ENCODE data around the gene YPEL2.
A peak's percentile ranks its signal among the peaks of the same experiment; 100 is the strongest.

Gene YPEL2

GRCh38 chr17:59330053-59330942 lies 1.2 kb upstream of the YPEL2 start:
- DNase-seq (ENCODE audit: low read depth, low spot score) = no peak

GRCh38 chr17:59331929-59332748 lies 684 bp downstream of the YPEL2 start:
- DNase-seq (ENCODE audit: low read depth, low spot score) = peak; percentile 52

- DNase-seq (ENCODE audit: low read depth, low spot score) = peak; percentile 35
These were observed 1.4 kb downstream of the YPEL2 start for GRCh38 chr17:59332749-59333377.

- DNase-seq (ENCODE audit: low read depth, low spot score) = no peak
These were observed 2.4 kb downstream of the YPEL2 start for GRCh38 chr17:59333836-59334235.

GRCh38 chr17:59335685-59336084 lies 4.2 kb downstream of the YPEL2 start:
- DNase-seq (ENCODE audit: low read depth, low spot score) = no peak

GRCh38 chr17:59337741-59338299 lies 6.4 kb downstream of the YPEL2 start:
- no peak for DNase-seq (ENCODE audit: low read depth, low spot score)

- DNase-seq (ENCODE audit: low read depth, low spot score) = no peak
These were observed 7.0 kb downstream of the YPEL2 start for GRCh38 chr17:59338498-59338897.

- no peak for DNase-seq (ENCODE audit: low read depth, low spot score)
These were observed 10.5 kb downstream of the YPEL2 start for GRCh38 chr17:59341922-59342321.

- DNase-seq (ENCODE audit: low read depth, low spot score) = no peak
These were observed 11.3 kb downstream of the YPEL2 start for GRCh38 chr17:59342681-59343131.

GRCh38 chr17:59345476-59345875 lies 14.0 kb downstream of the YPEL2 start:
- peak; percentile 60 for DNase-seq (ENCODE audit: low read depth, low spot score)

- DNase-seq (ENCODE audit: low read depth, low spot score) = no peak
These were observed 14.9 kb downstream of the YPEL2 start for GRCh38 chr17:59346341-59346740.

- DNase-seq (ENCODE audit: low read depth, low spot score) = no peak
These were observed 15.5 kb downstream of the YPEL2 start for GRCh38 chr17:59346876-59347407.

- no peak for DNase-seq (ENCODE audit: low read depth, low spot score)
These were observed 16.5 kb downstream of the YPEL2 start for GRCh38 chr17:59347975-59348391.

GRCh38 chr17:59349178-59349577 lies 17.7 kb downstream of the YPEL2 start:
- DNase-seq (ENCODE audit: low read depth, low spot score) = no peak

- DNase-seq (ENCODE audit: low read depth, low spot score) = no peak
These were observed 21.8 kb downstream of the YPEL2 start for GRCh38 chr17:59353106-59353854.

GRCh38 chr17:59353936-59354755 lies 22.7 kb downstream of the YPEL2 start:
- no peak for DNase-seq (ENCODE audit: low read depth, low spot score)

- no peak for DNase-seq (ENCODE audit: low read depth, low spot score)
These were observed 23.7 kb downstream of the YPEL2 start for GRCh38 chr17:59355030-59355701.

GRCh38 chr17:59355702-59356325 lies 24.4 kb downstream of the YPEL2 start:
- DNase-seq (ENCODE audit: low read depth, low spot score) = no peak

All from astrocyte of the hippocampus (primary cell).